Liver (tissue), 9 donors: ENCODE data around the gene KCNMA1. TPM values are rescaled to one million over a fixed set of nuclear protein-coding genes. Genes with fewer than 3 reads are reported as not detected.

Experiments used
- DNase-seq: peaks from one replicate; pipeline ENCODE4 v3.0.0-alpha.2; 2017; ENCODE audit warnings: low spot score
- H3K27ac ChIP-seq, 2 donors: one replicate each; pipeline ENCODE4 v1.7.0; 2013; ENCODE audit warnings: inconsistent platforms in 2 of 2, low read length in 2 of 2, control low read depth in 1 of 2, low read depth in 1 of 2, mild to moderate bottlenecking in 1 of 2
- H3K27me3 ChIP-seq, 4 donors: one replicate each; pipeline versions ENCODE4 v1.6.1 to v1.7.0; 2013; ENCODE audit warnings: low read length in 3 of 4, inconsistent platforms in 1 of 4, mild to moderate bottlenecking in 1 of 4, moderate library complexity in 1 of 4; ENCODE audit not compliant: control insufficient read depth in 4 of 4, insufficient read depth in 4 of 4
- H3K36me3 ChIP-seq, 4 donors: one replicate each; pipeline versions ENCODE4 v1.6.1 to v1.7.0; 2013; ENCODE audit warnings: low read length in 3 of 4, mild to moderate bottlenecking in 3 of 4, low read depth in 1 of 4, moderate library complexity in 1 of 4; ENCODE audit not compliant: control insufficient read depth in 4 of 4, insufficient read depth in 3 of 4
- H3K4me1 ChIP-seq, 4 donors: one replicate each; pipeline versions ENCODE4 v1.6.1 to v1.7.0; 2013; ENCODE audit warnings: low read length in 3 of 4, mild to moderate bottlenecking in 3 of 4, moderate library complexity in 1 of 4; ENCODE audit not compliant: control insufficient read depth in 4 of 4, insufficient read depth in 4 of 4
- H3K4me3 ChIP-seq, 3 donors: one replicate each; pipeline versions ENCODE4 v1.6.1 to v1.7.0; 2013; ENCODE audit warnings: low read length in 3 of 3, control low read depth in 1 of 3, low read depth in 1 of 3, mild to moderate bottlenecking in 1 of 3
- H3K9ac ChIP-seq, 2 donors: one replicate each; pipeline ENCODE4 v1.7.0; 2013; ENCODE audit warnings: low read length in 2 of 2, mild to moderate bottlenecking in 2 of 2, moderate library complexity in 2 of 2, control low read depth in 1 of 2, low read depth in 1 of 2
- H3K9me3 ChIP-seq, 4 donors: one replicate each; pipeline versions ENCODE4 v1.6.1 to v1.7.0; 2013; ENCODE audit warnings: low read length in 3 of 4; ENCODE audit not compliant: control insufficient read depth in 4 of 4
- CTCF ChIP-seq: fragments of 150-350 bp; IDR thresholded peaks from 2 replicates; pipeline ENCODE4 v1.5.1; 2017; ENCODE audit warnings: improper control_type of control experiment, low read depth, low read length; ENCODE audit not compliant: missing input control
- EGR1 ChIP-seq, 2 donors: IDR thresholded peaks; 2 replicates each; pipeline ENCODE4 v1.6.1; 2016 to 2018; ENCODE audit warnings: antibody characterized with exemption in 2 of 2, low read depth in 2 of 2
- FOXA1 ChIP-seq: IDR thresholded peaks from 2 replicates; pipeline ENCODE4 v1.6.1; 2016; ENCODE audit warnings: antibody characterized with exemption
- GABPA ChIP-seq, 2 donors: IDR thresholded peaks in 1 of 2; conservative IDR thresholded peaks in 1 of 2; 2 replicates each; pipeline ENCODE4 v1.6.1; 2016; ENCODE audit warnings: antibody characterized with exemption in 2 of 2, mild to moderate bottlenecking in 1 of 2, moderate library complexity in 1 of 2
- HNF4A ChIP-seq, 2 donors: conservative IDR thresholded peaks; 2 replicates each; pipeline ENCODE4 v1.6.1; 2016; ENCODE audit warnings: antibody characterized with exemption in 2 of 2, mild to moderate bottlenecking in 2 of 2
- MAX ChIP-seq: IDR thresholded peaks from 2 replicates; pipeline ENCODE4 v1.6.1; 2016; ENCODE audit warnings: antibody characterized with exemption
- RAD21 ChIP-seq, 2 donors: IDR thresholded peaks; 2 replicates each; pipeline ENCODE4 v1.6.1; 2016; ENCODE audit warnings: antibody characterized with exemption in 2 of 2, mild to moderate bottlenecking in 2 of 2
- REST ChIP-seq: IDR thresholded peaks from 2 replicates; pipeline ENCODE4 v1.6.1; 2016; ENCODE audit warnings: antibody characterized with exemption, mild to moderate bottlenecking
- RXRA ChIP-seq, 2 donors: IDR thresholded peaks; 2 replicates each; pipeline ENCODE4 v1.6.1; 2017 to 2018; ENCODE audit warnings: antibody characterized with exemption in 2 of 2, mild to moderate bottlenecking in 1 of 2
- SP1 ChIP-seq: IDR thresholded peaks from 2 replicates; pipeline ENCODE4 v1.6.1; 2018; ENCODE audit warnings: antibody characterized with exemption, mild to moderate bottlenecking
- TAF1 ChIP-seq: conservative IDR thresholded peaks from 2 replicates; pipeline ENCODE4 v1.6.1; 2016; ENCODE audit warnings: antibody characterized with exemption, mild to moderate bottlenecking
- YY1 ChIP-seq: IDR thresholded peaks from 2 replicates; pipeline ENCODE4 v1.6.1; 2016; ENCODE audit warnings: antibody characterized with exemption, mild to moderate bottlenecking
- WGBS: extraction: QIAGEN DNeasy Blood & Tissue Kit; methylation state at CpG from one replicate; pipeline ENCODE4 v1.1.7; 2013; 5-methylcytosine and 5-hydroxymethylcytosine counted together
- polyA plus RNA-seq, 2 donors: library from polyadenylated mRNA; stranded (reverse) in 1 of 2; unstranded in 1 of 2; fragments of 200-250 nt in 1 of 2; fragments of >200 nt in 1 of 2; fragmentation: Nextera tagmentation in 1 of 2; extraction: Ambion mirVana in 1 of 2; gene quantifications; one replicate each; pipeline versions ENCODE4 v1.2.1 to v1.2.3, GENCODE V29; 2013 to 2015
- total RNA-seq, 2 donors: library from RNA; depleted of rRNA; stranded (reverse); fragments of >200 nt; gene quantifications; one replicate each; pipeline ENCODE4 v1.2.3, GENCODE V29; 2014
- donor health status: healthy.
- donor health status: healthy.
- donor health status: healthy.
- donor health status: healthy.
- donor health status: healthy.

KCNMA1 gene
- total and polyA plus RNA-seq, 4 donors: 2.5 to 9.7 (median 4.7) TPM

GRCh38 chr10:76920581-76920980 is 717.0 kb downstream of the KCNMA1 start:
- no peaks in the 10 kb centered on the region for H3K36me3 ChIP-seq
- 91% methylated on average over 2 of the region's 2 CpGs for WGBS
- no peak overlapping the region for H3K27ac ChIP-seq
- no peak for DNase-seq
- H3K4me1 ChIP-seq: no peaks in the 10 kb centered on the region
- H3K9ac ChIP-seq: no peak overlapping the region
- H3K4me3 ChIP-seq: no peak overlapping the region
- H3K27me3 ChIP-seq: no peaks in the 10 kb centered on the region
- no peaks in the 10 kb centered on the region for H3K9me3 ChIP-seq
- TF ChIP-seq TAF1 (no peak), EGR1 (IDR thresholded peaks at IDR 0.05; ENCODE audit: low read depth in 2 of 2) (no peak), GABPA (IDR thresholded peaks at IDR 0.05 in 1 of 2, conservative IDR thresholded peaks at IDR 0.05 in 1 of 2) (no peak), RXRA (IDR thresholded peaks at IDR 0.05) (no peak), REST (no peak)

DNA sequence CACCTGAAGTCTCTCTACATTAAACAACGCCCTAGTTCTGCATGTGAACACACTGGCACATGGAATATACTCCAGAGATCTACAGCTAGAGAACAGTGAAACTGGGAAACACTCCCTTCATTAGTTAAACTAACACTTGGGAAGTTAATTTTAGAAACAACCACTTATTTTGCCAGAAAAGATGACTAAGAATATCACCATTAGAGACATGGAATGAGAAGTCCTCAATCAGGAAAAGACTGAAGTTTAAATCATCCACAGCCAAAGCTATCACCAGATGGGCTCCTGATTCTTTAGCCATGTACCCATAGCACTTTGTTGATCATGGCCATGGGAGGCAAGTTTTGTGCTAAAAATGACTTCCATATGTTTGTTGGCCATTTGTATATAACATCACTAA is 719.5 kb downstream of the KCNMA1 start:
- no peaks in the 10 kb centered on the region for H3K36me3 ChIP-seq
- no peaks in the 10 kb centered on the region for H3K27me3 ChIP-seq
- no peak overlapping the region for H3K27ac ChIP-seq
- no peaks in the 10 kb centered on the region for H3K9me3 ChIP-seq
- TF ChIP-seq GABPA (IDR thresholded peaks at IDR 0.05 in 1 of 2, conservative IDR thresholded peaks at IDR 0.05 in 1 of 2) (no peak), SP1 (no peak), YY1 (no peak), HNF4A (conservative IDR thresholded peaks at IDR 0.05) (no peak), MAX (no peak), RXRA (IDR thresholded peaks at IDR 0.05) (no peak), FOXA1 (no peak), CTCF (no peak), EGR1 (IDR thresholded peaks at IDR 0.05; ENCODE audit: low read depth in 2 of 2) (no peak), REST (no peak), TAF1 (no peak), RAD21 (IDR thresholded peaks at IDR 0.05) (no peak)
- no peak for DNase-seq
- no peak overlapping the region for H3K4me3 ChIP-seq
- H3K9ac ChIP-seq: no peak overlapping the region
- H3K4me1 ChIP-seq: no peaks in the 10 kb centered on the region
- WGBS: 79% methylated on average over 1 of the region's 1 CpG
